ENCODE measurements around the gene MYO1D. TPM values are rescaled to one million over a fixed set of nuclear protein-coding genes. Genes with fewer than 3 reads are reported as not detected.

The MYO1D gene
- total RNA-seq, 4 donors from 2014 or later = 36.9 to 49.2 (median 39.5) TPM

GRCh38 chr17:32689348-32689747 lies 187.6 kb downstream of the MYO1D start:
- no peak for TF ChIP-seq CTCF (IDR thresholded peaks at IDR 0.05)
- no peak for ATAC-seq (ENCODE audit: low FRiP score)
- DNase-seq (ENCODE audit: low spot score) = no peak

- ATAC-seq (ENCODE audit: low FRiP score) = no peak
- no peak for DNase-seq (ENCODE audit: low spot score)
Measured at GRCh38 chr17:32688221-32688620, 188.7 kb downstream of the MYO1D start.

GRCh38 chr17:32684087-32684958 lies 192.6 kb downstream of the MYO1D start:
- no peak for DNase-seq (ENCODE audit: low spot score)
- no peak for ATAC-seq (ENCODE audit: low FRiP score)
- TF ChIP-seq CTCF (IDR thresholded peaks at IDR 0.05) = no peak

More at GRCh38 chr17:32688221-32688620, 188.7 kb downstream of the MYO1D start:
- no peak for TF ChIP-seq CTCF (IDR thresholded peaks at IDR 0.05)

- no peak for TF ChIP-seq CTCF (IDR thresholded peaks at IDR 0.05)
- peak; percentile 62 for ATAC-seq (ENCODE audit: low FRiP score)
- DNase-seq (ENCODE audit: low spot score) = no peak
Measured at GRCh38 chr17:32673964-32674363, 203.0 kb downstream of the MYO1D start.

- TF ChIP-seq CTCF (IDR thresholded peaks at IDR 0.05) = no peak
- no peak for DNase-seq (ENCODE audit: low spot score)
- no peak for ATAC-seq (ENCODE audit: low FRiP score)
Measured at GRCh38 chr17:32672711-32673110, 204.2 kb downstream of the MYO1D start.

GRCh38 chr17:32671896-32672295 lies 205.0 kb downstream of the MYO1D start:
- ATAC-seq (ENCODE audit: low FRiP score) = no peak
- no peak for TF ChIP-seq CTCF (IDR thresholded peaks at IDR 0.05)
- DNase-seq (ENCODE audit: low spot score) = peak; percentile 28

Data from omental fat pad (tissue), 4 donors.